NCI-H460 (cell line): ENCODE results near the gene TENM3. TPM values are rescaled to one million over a fixed set of nuclear protein-coding genes. Genes with fewer than 3 reads are reported as not detected.

Source experiments
- DNase-seq: peaks from one replicate; pipeline ENCODE4 v3.0.0-alpha.2; 2016; ENCODE audit warnings: low read depth; ENCODE audit errors: extremely low read depth
- total RNA-seq: library from RNA; depleted of rRNA; stranded (reverse); fragments of >200 nt; shearing (Covaris generic); gene quantifications from 2 replicates; pipeline ENCODE4 v1.2.3, GENCODE V29; 2014

The TENM3 gene
- total RNA-seq, 1 experiment from 2014 or later, result 13.8 TPM

DNA sequence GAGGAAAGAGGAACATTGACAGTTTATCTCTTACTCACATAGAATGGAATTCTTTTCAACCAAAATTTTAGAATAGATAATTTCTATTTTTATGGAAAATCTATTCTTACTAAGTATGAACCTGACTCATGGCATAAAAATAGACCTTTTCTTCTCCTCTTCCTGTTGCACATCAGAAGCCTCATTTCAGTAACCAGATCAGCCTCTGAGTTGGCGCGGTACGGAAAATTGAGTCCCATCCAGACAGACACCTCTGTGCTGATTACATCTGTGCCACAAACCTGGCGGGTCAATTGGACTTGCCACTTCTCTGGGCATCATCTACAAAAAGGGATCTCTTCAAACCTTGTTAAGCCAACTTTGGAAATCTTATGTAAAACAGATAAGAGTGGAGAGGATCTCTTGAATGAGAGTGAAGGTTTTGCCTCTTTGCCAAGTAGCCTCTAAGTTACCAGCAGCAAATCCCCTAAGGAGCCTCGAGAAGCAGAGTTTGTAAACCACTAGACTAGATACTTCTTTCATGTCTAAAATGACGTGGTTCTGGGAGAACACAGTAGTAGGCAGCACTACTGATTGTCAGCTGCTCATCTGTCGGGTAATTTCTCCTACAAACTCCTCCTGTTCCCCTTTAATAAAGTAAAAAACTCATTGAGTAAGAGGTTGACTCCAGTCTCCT, 37.4 kb downstream of the TENM3 start:
- DNase-seq, result no peak

GRCh38 chr4:182286035-182286434, 42.8 kb downstream of the TENM3 start:
- DNase-seq, result no peak

GRCh38 chr4:182286931-182287330, 43.7 kb downstream of the TENM3 start:
- DNase-seq, result no peak

GRCh38 chr4:182288534-182288933, 45.3 kb downstream of the TENM3 start:
- DNase-seq, result no peak

DNA sequence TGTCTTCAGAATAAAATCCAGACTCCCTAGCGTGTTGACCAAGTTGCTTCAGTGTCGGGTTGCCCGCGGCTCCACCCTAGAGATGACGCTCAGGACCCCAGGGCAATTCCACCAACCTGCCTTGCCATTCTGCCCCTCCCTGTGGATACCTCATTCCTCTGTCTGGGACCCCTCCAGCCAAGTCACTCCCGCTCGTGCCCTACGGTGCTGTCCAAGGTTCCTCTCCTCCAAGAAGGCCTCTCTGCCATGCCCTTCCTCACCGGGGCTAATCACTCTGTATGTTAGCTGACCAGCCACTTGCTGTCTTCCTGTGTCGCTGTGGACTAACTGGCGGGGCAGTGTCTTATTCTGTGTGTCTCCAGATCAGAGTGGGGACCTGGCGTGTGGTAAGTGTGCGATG, 46.6 kb downstream of the TENM3 start:
- DNase-seq, result no peak

DNA sequence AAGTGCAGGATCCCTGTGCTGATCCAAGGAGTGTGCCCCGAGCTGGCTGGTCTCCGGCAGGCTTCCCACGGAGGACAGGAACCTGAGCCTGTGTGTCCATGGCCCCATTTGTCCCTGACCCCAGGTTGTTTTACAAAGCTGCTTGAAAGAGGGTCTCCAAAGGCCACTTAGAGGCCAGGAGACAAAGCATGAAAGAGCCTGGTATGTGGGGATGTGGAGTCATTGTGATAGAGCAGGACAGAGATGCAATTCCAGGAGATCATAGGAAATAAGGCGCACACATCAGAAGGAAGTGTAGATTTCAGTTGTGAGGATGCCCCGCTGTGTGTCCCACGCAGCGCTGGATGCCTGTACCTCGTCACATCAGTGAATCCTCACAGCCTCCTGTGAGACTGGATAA, 48.0 kb downstream of the TENM3 start:
- DNase-seq, result no peak

DNA sequence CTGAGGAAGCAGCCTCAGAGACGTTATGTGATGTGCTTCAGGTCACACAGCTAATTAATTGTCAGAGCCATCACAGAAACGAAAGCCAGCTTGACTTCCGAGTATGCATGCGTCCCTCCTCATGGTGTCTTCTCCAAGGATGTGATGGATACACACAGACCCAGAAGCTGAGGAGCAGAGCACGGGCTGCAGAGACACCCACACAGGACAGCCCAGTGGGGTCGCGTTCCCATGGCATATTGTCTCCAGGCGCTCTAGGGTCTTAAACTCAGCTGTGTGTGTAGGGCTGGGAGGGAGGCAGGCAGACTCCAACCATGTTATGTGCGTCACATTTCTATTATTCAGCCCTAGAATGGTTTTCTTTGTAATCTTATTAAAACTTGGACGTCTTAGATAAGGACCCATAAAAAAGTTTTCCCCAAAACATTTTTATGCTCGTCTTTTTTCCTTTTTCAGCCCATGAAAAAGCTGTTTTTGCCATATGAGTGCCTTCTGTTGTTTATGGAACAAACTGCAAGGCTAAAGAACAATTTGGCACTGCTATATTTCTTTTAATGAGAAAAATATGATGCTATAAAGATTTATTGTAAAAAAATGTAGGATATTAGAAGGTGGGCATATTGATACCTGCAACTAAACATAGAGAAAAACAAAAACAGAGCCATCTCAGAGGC, 48.5 kb downstream of the TENM3 start:
- no peak for DNase-seq

DNA sequence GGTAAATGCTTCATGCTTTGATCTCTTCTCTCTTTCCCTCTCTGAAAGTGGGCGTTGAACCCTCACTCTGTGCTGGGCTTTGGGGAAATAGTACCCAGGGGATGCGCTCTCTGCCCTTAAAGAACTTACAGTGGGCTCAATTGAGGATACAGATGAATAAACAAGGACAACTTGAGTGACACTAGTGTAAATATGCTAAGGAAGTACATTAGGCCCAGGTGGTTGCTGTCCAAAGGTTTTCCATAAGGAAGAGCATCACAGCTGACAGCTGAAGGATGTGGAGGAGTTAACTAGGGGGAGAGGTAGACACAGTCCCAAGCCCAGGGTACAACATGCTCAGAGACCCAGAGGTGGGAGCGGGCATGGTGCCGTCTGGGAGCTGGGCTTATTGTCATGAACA, 49.4 kb downstream of the TENM3 start:
- DNase-seq, result no peak

DNA sequence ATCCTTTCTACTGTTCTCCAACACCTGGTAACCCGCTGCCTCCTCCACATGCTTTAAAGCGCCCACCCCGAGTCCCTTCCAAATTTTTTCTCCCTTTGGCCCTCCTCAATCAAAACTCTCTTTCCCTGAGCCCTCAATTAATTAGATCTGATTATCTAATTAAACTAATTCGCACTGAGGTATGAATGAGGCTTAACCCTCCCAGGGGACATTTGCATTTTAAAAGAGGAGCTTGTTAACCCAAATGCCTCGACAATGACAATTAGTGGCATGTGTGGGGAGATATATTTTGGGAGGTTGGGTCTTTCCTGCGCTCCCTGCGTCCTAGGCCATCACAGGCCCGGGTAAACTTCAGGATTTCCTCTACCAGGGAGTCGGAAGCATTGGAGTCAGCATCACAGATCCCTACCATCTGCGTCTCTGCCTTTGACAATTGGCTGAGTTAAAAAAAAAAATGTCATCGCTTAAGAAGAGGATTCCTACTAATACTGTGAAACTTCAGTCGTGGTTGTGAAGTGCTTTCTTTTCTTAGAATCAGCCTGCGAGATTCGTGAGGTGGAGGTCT, 50.6 kb downstream of the TENM3 start:
- no peak for DNase-seq

- DNase-seq, result no peak
These were observed 51.2 kb downstream of the TENM3 start for GRCh38 chr4:182294451-182294850.

GRCh38 chr4:182297659-182298058, 54.5 kb downstream of the TENM3 start:
- no peak for DNase-seq

DNA sequence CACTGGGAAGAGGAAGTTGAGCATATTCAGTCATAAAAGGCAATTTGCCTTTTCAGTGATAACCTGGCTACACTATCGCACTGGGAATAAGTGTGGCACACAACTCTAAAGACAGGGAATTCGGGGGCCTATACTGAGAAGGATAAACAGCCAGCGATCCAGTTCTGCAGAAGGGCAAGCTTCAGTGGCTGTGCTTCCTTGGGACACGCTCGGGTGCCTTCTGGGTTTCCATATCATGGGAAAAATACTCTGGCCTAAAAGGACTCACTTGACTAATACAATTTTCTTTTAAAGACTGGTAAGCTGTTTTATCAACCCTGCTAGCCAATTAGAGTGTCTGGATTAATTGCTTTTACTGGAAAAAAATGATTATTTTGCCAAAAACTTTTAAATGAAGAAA, 58.5 kb downstream of the TENM3 start:
- DNase-seq, result no peak

DNA sequence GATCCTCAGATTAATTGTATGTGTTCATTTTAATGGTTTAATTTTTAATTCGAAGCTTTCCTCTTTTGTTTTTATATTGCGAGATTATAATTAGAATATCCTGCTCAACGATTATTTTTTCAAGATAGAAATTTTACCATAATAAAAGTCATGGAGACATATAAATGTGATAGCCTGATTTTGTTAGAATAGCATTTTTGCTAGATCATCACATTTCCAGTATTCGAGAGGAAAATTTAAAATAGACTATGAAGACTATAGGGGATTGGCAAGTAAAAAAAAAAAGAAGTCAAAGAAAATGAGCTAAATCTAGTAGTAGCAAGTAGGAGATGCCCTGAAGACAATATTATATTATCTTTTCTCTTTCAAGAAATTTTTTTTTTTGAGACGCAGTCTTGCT, 60.6 kb downstream of the TENM3 start:
- no peak for DNase-seq

DNA sequence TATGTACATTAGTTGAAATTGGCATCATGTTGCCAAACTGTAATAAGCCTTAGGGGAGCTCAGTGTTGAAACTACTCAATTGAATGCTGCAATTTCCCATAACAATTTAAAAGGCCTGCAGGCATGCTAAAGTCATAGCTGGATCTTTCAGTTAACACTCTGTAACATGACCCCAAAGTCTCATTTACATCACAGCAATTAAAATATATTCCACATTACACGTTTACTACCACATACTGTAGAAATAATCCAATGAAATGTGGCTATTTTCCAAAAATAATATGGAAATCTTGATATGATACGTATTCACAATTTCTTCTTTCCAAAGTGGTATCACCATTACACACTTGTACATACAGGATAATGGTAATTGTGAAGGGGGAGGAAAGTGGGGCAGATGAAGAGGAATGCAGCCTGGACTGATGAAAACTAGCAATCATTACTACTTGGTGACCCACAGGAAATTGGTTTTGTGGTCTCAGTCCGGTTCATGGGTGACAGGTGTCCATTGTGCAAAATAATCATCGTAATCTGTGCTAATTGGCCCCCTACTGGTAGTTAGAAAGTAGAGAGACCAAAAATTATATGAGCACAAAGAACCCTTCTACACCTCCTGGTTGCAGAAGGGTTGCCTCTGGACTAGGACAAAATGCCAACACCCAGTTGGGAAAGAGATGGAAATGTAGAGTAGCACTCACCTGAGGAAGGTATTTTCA, 63.7 kb downstream of the TENM3 start:
- no peak for DNase-seq

GRCh38 chr4:182307746-182308145, 64.5 kb downstream of the TENM3 start:
- DNase-seq, result no peak

DNA sequence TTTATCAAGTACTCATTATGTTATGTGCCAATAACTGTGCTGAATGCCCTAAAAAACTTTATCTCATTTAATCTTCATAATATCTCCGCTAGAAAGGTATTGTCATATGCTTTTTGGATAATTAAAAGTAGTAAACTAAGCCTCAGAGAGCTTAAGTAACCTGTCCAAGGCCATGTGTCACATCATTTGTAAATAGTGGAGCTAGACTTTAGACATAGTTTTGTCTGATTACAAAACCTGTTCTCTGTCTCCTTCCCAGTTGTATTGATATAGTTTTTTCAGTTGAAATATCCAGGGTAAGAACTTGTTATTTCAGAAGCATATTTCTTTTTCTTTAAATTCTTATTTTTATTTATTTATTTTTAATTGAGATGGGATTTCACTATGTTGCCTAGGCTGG, 66.7 kb downstream of the TENM3 start:
- DNase-seq, result no peak

GRCh38 chr4:182310316-182310715, 67.1 kb downstream of the TENM3 start:
- DNase-seq, result no peak

DNA sequence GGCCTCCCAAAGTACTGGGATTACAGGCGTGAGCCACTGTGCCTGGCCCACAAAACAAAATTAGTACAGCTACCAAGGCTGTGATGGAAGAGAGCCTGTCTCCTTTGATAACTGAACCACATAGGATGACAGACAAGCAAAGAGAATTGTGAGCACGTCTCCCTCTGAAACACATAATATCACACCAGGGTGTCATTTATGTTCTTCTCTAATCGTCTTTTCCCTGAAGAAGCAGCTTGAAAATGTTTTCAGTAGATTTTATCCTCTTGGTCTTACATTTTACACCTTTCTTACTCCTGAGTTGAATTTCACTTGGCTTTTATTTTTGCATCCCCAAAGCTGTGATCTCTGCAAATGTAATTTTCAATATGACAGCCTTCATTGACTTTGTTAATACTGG, 67.8 kb downstream of the TENM3 start:
- no peak for DNase-seq

GRCh38 chr4:182314537-182314936, 71.3 kb downstream of the TENM3 start:
- no peak for DNase-seq

GRCh38 chr4:182318256-182318655, 75.1 kb downstream of the TENM3 start:
- DNase-seq, result no peak

- DNase-seq, result no peak
These were observed 76.9 kb downstream of the TENM3 start for GRCh38 chr4:182320092-182320491.

DNA sequence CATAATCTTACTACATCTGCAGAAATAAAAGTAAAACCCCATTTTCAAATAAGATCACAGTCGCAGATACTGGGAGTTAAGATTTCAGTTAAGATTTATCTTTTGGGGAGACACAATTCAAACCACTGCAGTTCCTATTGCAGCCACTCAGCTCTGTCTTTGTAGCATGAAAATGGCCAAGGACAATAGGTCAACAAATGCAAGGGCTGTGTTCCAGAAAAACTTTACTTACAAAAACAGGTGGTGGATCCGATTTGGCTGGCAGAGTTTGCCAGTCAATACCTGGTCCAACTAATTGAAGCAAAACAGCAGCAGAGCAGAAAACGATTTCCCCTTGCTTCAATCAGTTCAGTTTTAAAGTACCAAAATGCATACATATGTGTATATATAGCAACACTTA, 77.4 kb downstream of the TENM3 start:
- DNase-seq, result no peak
